Activated CD4-positive, alpha-beta T cell treated with anti-CD3 and anti-CD28 coated beads, Interleukin-2, amount 10 ng/mL, durations not matched to agents 7 days and 5 days (primary cell): ENCODE data around the gene ABR. TPM values are rescaled to one million over a fixed set of nuclear protein-coding genes. Genes with fewer than 3 reads are reported as not detected.

ENCODE experiments used
- CTCF ChIA-PET: fragments of 350-600 bp; sonication (Branson Sonifier 250); formaldehyde crosslinking; loops from one replicate; lab custom pipeline; 2021; ENCODE audit warnings: antibody characterized with exemption; lab: Charles Lee
- POLR2A ChIA-PET: fragments of 350-600 bp; sonication (Branson Sonifier 250); formaldehyde crosslinking; loops from one replicate; lab custom pipeline; 2021; ENCODE audit warnings: antibody characterized with exemption; lab: Charles Lee
- DNase-seq: peaks from one replicate; pipeline ENCODE4 v3.0.0-alpha.2; 2020
- H3K27ac Mint-ChIP-seq: one replicate; pipeline ENCODE4 v1.8.0; 2021; ENCODE audit warnings: mild to moderate bottlenecking, moderate library complexity, mixed read lengths
- H3K27me3 Mint-ChIP-seq: one replicate; pipeline ENCODE4 v1.8.0; 2021; ENCODE audit warnings: mixed read lengths
- H3K36me3 Mint-ChIP-seq: one replicate; pipeline ENCODE4 v1.8.0; 2021; ENCODE audit warnings: low read depth, mixed read lengths
- H3K4me1 Mint-ChIP-seq: one replicate; pipeline ENCODE4 v1.8.0; 2021; ENCODE audit warnings: mixed read lengths
- H3K4me3 Mint-ChIP-seq: one replicate; pipeline ENCODE4 v1.8.0; 2021; ENCODE audit warnings: mild to moderate bottlenecking, moderate library complexity, mixed read lengths
- H3K9me3 Mint-ChIP-seq: one replicate; pipeline ENCODE4 v1.8.0; 2021; ENCODE audit warnings: mixed read lengths
- total RNA-seq, 2 experiments: library from RNA; stranded (reverse); gene quantifications; one replicate each; pipeline ENCODE4 v1.2.3, GENCODE V29; 2021

ABR gene
- total RNA-seq, 2 experiments from 2014 or later = 145 to 163 TPM

- ChIA-PET CTCF (no interaction called here), POLR2A (no interaction called here)
- Mint-ChIP-seq H3K4me3 (no peak overlapping the region), H3K27me3 (peaks cover 19% of the 10 kb centered on the region), H3K36me3 (no peaks in the 10 kb centered on the region), H3K27ac (no peak overlapping the region), H3K9me3 (no peaks in the 10 kb centered on the region), H3K4me1 (no peaks in the 10 kb centered on the region)
- DNase-seq = no peak
Observed at GRCh38 chr17:968812-969730, 210.7 kb downstream of the ABR start.

- H3K27ac Mint-ChIP-seq = no peak overlapping the region
- no peaks in the 10 kb centered on the region for H3K36me3 Mint-ChIP-seq
- CTCF ChIA-PET = no interaction called here
Observed at GRCh38 chr17:967122-967521, 212.7 kb downstream of the ABR start.

GRCh38 chr17:965311-965989 is 214.3 kb downstream of the ABR start:
- ChIA-PET CTCF (interaction anchor here (0.6 kb wide), 1 partner anchor 31 kb away, joined by 3 read pairs; the partner anchor contains the start of gene TIMM22), POLR2A (interaction anchor here (0.7 kb wide), 1 partner anchor 1521 kb away, joined by 3 read pairs; no protein-coding TSS in a partner anchor)
- Mint-ChIP-seq H3K27ac (no peak overlapping the region), H3K9me3 (no peaks in the 10 kb centered on the region), H3K4me3 (no peak overlapping the region), H3K4me1 (no peaks in the 10 kb centered on the region), H3K36me3 (no peaks in the 10 kb centered on the region), H3K27me3 (peaks cover 22% of the 10 kb centered on the region)
- DNase-seq = no peak

More at GRCh38 chr17:967122-967521, 212.7 kb downstream of the ABR start:
- Mint-ChIP-seq H3K27me3 (peaks cover 17% of the 10 kb centered on the region), H3K4me3 (no peak overlapping the region), H3K9me3 (no peaks in the 10 kb centered on the region), H3K4me1 (no peaks in the 10 kb centered on the region)
- POLR2A ChIA-PET = no interaction called here
- no peak for DNase-seq

- Mint-ChIP-seq H3K4me1 (no peaks in the 10 kb centered on the region), H3K27ac (no peak overlapping the region), H3K36me3 (no peaks in the 10 kb centered on the region), H3K9me3 (no peaks in the 10 kb centered on the region), H3K4me3 (no peak overlapping the region), H3K27me3 (peaks cover 19% of the 10 kb centered on the region)
- CTCF ChIA-PET = no interaction called here
- no peak for DNase-seq
- POLR2A ChIA-PET = no interaction called here
Observed at GRCh38 chr17:964876-965275, 214.9 kb downstream of the ABR start.

GRCh38 chr17:962670-963069 is 217.1 kb downstream of the ABR start:
- H3K9me3 Mint-ChIP-seq = no peaks in the 10 kb centered on the region
- ChIA-PET POLR2A (no interaction called here), CTCF (no interaction called here)
- H3K4me1 Mint-ChIP-seq = no peaks in the 10 kb centered on the region
- DNase-seq = no peak
- H3K36me3 Mint-ChIP-seq = no peaks in the 10 kb centered on the region
- no peak overlapping the region for H3K4me3 Mint-ChIP-seq
- H3K27ac Mint-ChIP-seq = no peak overlapping the region
- H3K27me3 Mint-ChIP-seq = peaks cover 11% of the 10 kb centered on the region

- Mint-ChIP-seq H3K27ac (no peak overlapping the region), H3K36me3 (no peaks in the 10 kb centered on the region), H3K27me3 (peaks cover 11% of the 10 kb centered on the region), H3K9me3 (no peaks in the 10 kb centered on the region), H3K4me1 (no peaks in the 10 kb centered on the region), H3K4me3 (no peak overlapping the region)
- no peak for DNase-seq
- ChIA-PET POLR2A (no interaction called here), CTCF (no interaction called here)
Observed at GRCh38 chr17:962166-962565, 217.6 kb downstream of the ABR start.

- Mint-ChIP-seq H3K36me3 (no peaks in the 10 kb centered on the region), H3K4me1 (no peaks in the 10 kb centered on the region), H3K9me3 (no peaks in the 10 kb centered on the region), H3K27me3 (peaks cover 5% of the 10 kb centered on the region), H3K27ac (no peak overlapping the region), H3K4me3 (no peak overlapping the region)
- ChIA-PET CTCF (no interaction called here), POLR2A (no interaction called here)
- DNase-seq = no peak
Observed at GRCh38 chr17:958712-959451, 220.9 kb downstream of the ABR start.

- ChIA-PET CTCF (no interaction called here), POLR2A (no interaction called here)
- no peak overlapping the region for H3K27ac Mint-ChIP-seq
- H3K36me3 Mint-ChIP-seq = no peaks in the 10 kb centered on the region
- no peak overlapping the region for H3K4me3 Mint-ChIP-seq
- no peak for DNase-seq
- no peaks in the 10 kb centered on the region for H3K4me1 Mint-ChIP-seq
- H3K27me3 Mint-ChIP-seq = peaks cover 5% of the 10 kb centered on the region
- H3K9me3 Mint-ChIP-seq = no peaks in the 10 kb centered on the region
Observed at GRCh38 chr17:957856-958421, 221.8 kb downstream of the ABR start.

GRCh38 chr17:956905-957304 is 222.9 kb downstream of the ABR start:
- ChIA-PET POLR2A (no interaction called here), CTCF (no interaction called here)
- Mint-ChIP-seq H3K9me3 (peaks cover 3% of the 10 kb centered on the region), H3K4me1 (no peaks in the 10 kb centered on the region), H3K27me3 (peaks cover 2% of the 10 kb centered on the region), H3K36me3 (no peaks in the 10 kb centered on the region), H3K27ac (no peak overlapping the region), H3K4me3 (no peak overlapping the region)
- DNase-seq = no peak

- H3K27me3 Mint-ChIP-seq = peaks cover 10% of the 10 kb centered on the region
- ChIA-PET POLR2A (no interaction called here), CTCF (no interaction called here)
- peaks cover 3% of the 10 kb centered on the region for H3K9me3 Mint-ChIP-seq
- no peak overlapping the region for H3K27ac Mint-ChIP-seq
- no peak overlapping the region for H3K4me3 Mint-ChIP-seq
- DNase-seq = no peak
- H3K36me3 Mint-ChIP-seq = no peaks in the 10 kb centered on the region
- no peaks in the 10 kb centered on the region for H3K4me1 Mint-ChIP-seq
Observed at GRCh38 chr17:954431-955164, 225.2 kb downstream of the ABR start.

- ChIA-PET CTCF (no interaction called here), POLR2A (no interaction called here)
- H3K9me3 Mint-ChIP-seq = peaks cover 3% of the 10 kb centered on the region
- no peak for DNase-seq
- H3K4me3 Mint-ChIP-seq = no peak overlapping the region
- H3K36me3 Mint-ChIP-seq = no peaks in the 10 kb centered on the region
- H3K4me1 Mint-ChIP-seq = no peaks in the 10 kb centered on the region
- peaks cover 10% of the 10 kb centered on the region for H3K27me3 Mint-ChIP-seq
- H3K27ac Mint-ChIP-seq = no peak overlapping the region
Observed at GRCh38 chr17:953767-954166, 226.0 kb downstream of the ABR start.
